Chondrocyte (in vitro differentiated cells): ENCODE data around the gene RHOH. TPM values are rescaled to one million over a fixed set of nuclear protein-coding genes. Genes with fewer than 3 reads are reported as not detected.

Experiments used
- DNase-seq: peaks from one replicate; pipeline ENCODE4 v3.0.0; 2021; ENCODE audit warnings: mixed read lengths, low spot score
- H3K27ac Mint-ChIP-seq: one replicate; pipeline ENCODE4 v1.8.0; 2021; ENCODE audit warnings: mild to moderate bottlenecking, moderate library complexity, mixed read lengths; ENCODE audit not compliant: unreplicated experiment
- H3K27me3 Mint-ChIP-seq: 2 replicates; pipeline ENCODE4 v1.8.0; 2021; ENCODE audit warnings: low read depth, mixed read lengths
- H3K36me3 Mint-ChIP-seq: 2 replicates; pipeline ENCODE4 v1.8.0; 2021; ENCODE audit warnings: low read depth, mixed read lengths
- H3K4me1 Mint-ChIP-seq: 2 replicates; pipeline ENCODE4 v1.8.0; 2021; ENCODE audit warnings: low read depth, mild to moderate bottlenecking, mixed read lengths
- H3K4me3 Mint-ChIP-seq: one replicate; pipeline ENCODE4 v1.8.0; 2021; ENCODE audit warnings: mild to moderate bottlenecking, moderate library complexity, mixed read lengths; ENCODE audit not compliant: unreplicated experiment
- H3K9me3 Mint-ChIP-seq: 2 replicates; pipeline ENCODE4 v1.8.0; 2021; ENCODE audit warnings: low read depth, mixed read lengths
- total RNA-seq: library from RNA; stranded (reverse); gene quantifications from 3 replicates; pipeline ENCODE4 v1.2.1, GENCODE V29; 2021
- TF ChIP-seq, protein P1 (sequence below): fragments of 200-600 bp; sonication (generic); IDR thresholded peaks from 2 replicates; pipeline ENCODE4 v1.5.0; 2021; ENCODE audit warnings: antibody characterized with exemption, mild to moderate bottlenecking, moderate library complexity

RHOH gene
- total RNA-seq, 1 donor from 2014 or later: not detected

DNA sequence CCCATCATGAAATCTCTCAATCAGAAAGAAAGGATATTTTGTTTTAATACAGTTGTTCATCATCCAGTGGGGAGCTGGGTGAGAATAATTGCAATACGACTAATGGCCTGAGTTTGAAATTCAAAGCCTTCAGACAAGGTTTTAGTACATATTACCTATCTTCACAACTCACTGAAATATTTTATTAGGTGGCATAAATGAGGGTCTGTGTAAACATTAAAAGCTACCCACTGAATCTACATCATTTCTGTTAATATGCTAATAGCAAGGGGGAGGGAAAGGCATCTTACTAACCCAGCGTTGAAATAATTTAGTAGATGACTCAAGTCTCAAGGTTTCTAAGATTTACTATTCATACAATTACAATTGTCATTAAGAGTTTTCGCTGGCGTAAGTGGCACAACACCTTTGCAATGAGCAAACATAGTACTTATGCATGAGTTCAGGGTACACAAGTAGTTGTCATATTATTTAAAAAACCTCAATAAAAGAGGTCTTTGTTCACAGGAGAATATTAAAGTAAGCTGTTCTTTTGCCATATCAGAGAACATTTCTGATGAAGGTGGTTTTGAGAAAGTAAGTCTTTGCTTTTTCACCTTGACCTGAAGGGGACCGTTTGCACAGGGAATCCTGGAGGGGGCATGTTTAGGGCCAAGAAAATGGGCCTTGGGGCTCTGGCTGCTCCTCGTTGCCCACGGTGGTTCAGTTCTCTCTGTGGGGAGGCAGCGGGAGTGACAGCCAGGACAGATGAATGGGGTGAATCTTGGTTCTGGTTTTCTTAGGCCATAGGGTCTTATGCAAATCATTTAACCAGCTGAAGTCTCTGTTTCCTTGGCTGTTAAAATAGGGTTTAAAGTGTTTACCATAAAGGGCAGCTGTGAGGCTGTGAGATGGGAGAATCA, 4.5 kb upstream of the RHOH start:
- Mint-ChIP-seq H3K4me1 (peaks cover 7% of the 10 kb centered on the region), H3K27me3 (peaks cover 3% of the 10 kb centered on the region), H3K4me3 (no peak overlapping the region), H3K36me3 (no peaks in the 10 kb centered on the region), H3K27ac (no peak overlapping the region), H3K9me3 (no peaks in the 10 kb centered on the region)
- no peak for DNase-seq
- TF ChIP-seq, protein P1, sequence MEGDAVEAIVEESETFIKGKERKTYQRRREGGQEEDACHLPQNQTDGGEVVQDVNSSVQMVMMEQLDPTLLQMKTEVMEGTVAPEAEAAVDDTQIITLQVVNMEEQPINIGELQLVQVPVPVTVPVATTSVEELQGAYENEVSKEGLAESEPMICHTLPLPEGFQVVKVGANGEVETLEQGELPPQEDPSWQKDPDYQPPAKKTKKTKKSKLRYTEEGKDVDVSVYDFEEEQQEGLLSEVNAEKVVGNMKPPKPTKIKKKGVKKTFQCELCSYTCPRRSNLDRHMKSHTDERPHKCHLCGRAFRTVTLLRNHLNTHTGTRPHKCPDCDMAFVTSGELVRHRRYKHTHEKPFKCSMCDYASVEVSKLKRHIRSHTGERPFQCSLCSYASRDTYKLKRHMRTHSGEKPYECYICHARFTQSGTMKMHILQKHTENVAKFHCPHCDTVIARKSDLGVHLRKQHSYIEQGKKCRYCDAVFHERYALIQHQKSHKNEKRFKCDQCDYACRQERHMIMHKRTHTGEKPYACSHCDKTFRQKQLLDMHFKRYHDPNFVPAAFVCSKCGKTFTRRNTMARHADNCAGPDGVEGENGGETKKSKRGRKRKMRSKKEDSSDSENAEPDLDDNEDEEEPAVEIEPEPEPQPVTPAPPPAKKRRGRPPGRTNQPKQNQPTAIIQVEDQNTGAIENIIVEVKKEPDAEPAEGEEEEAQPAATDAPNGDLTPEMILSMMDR: no peak

DNA sequence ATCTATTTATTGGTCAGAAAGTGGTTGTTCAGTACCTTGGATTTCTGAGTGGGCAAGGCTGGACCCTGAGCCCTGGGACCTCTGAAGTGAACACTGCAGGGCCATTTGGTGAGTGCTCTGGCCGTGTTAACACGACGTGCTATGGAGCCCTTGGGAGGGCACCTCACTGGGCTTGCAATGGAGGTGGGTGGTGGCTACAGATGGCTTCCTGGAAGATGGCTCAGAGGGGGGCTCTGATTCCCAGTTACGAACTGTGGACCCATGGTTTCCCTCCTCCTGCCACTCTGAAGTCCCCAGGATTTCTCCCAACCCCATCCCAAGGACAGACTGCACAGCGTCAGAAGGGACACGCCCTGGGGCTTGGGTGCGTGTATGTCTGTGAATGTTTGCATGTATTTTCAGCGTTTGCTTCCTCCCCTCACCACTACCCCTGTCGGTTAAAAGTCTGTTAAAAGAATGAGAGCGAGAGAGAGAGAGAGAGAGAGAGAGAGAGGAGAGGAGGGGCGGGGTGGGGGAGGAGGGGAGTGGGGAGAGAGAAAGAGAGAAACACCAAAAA, 3.7 kb upstream of the RHOH start:
- no peak overlapping the region for H3K27ac Mint-ChIP-seq
- TF ChIP-seq, protein P1: no peak
- no peak for DNase-seq
- H3K36me3 Mint-ChIP-seq: no peaks in the 10 kb centered on the region
- no peaks in the 10 kb centered on the region for H3K9me3 Mint-ChIP-seq
- peaks cover 3% of the 10 kb centered on the region for H3K27me3 Mint-ChIP-seq
- no peak overlapping the region for H3K4me3 Mint-ChIP-seq
- H3K4me1 Mint-ChIP-seq: peaks cover 7% of the 10 kb centered on the region

DNA sequence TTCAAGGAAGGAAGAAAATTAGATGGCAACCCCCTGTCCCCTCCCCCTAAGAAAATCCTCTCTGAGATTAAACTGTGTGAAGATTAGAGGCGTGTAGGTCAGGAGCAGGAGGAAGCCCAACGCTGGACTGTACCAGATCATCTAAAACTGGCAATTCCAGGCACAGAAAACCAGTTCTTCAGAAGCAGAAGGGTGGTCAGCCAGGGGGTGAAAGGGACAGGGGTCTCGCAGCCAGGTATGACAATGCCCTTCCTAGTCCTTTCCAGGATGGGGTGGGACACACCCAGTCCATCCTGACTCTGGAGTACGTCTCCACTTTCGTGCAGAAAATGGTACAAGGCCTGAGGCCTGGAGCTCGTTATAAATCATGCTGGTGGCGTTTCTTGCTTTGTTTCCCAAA, 3.3 kb upstream of the RHOH start:
- Mint-ChIP-seq H3K36me3 (no peaks in the 10 kb centered on the region), H3K9me3 (no peaks in the 10 kb centered on the region), H3K4me1 (peaks cover 7% of the 10 kb centered on the region), H3K27me3 (peaks cover 3% of the 10 kb centered on the region), H3K4me3 (no peak overlapping the region), H3K27ac (no peak overlapping the region)
- no peak for DNase-seq
- TF ChIP-seq, protein P1: no peak

DNA sequence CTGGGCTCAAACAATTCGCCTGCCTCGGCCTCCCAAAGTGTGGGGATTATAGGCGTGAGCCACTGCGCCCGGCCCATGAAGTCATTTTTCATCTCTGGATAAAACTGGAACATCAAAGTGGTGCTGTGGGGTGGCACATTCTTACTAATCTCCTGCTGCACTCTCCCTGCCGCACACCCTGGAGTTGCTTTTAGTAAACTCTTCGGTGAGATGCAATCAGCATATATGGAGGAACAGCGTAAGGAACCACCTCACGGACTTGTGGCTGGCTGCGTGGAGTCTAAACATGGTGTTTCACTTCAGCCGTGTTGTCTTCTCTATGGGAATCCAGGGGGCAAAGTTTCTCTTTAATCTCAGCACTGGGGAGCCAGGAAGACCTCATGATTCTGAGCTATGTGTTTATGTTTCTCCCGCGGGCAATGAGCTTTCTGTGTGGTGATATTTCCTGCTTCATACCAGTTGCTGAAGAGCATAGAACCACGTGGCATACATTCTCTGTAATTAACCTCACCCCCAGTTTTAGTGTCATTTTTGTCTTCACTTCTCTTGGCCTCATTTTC, 2.1 kb upstream of the RHOH start:
- no peak overlapping the region for H3K27ac Mint-ChIP-seq
- no peak for DNase-seq
- H3K4me1 Mint-ChIP-seq: peaks cover 9% of the 10 kb centered on the region
- H3K27me3 Mint-ChIP-seq: peaks cover 3% of the 10 kb centered on the region
- H3K9me3 Mint-ChIP-seq: no peaks in the 10 kb centered on the region
- H3K36me3 Mint-ChIP-seq: no peaks in the 10 kb centered on the region
- TF ChIP-seq, protein P1: no peak
- H3K4me3 Mint-ChIP-seq: no peak overlapping the region
